BLaER1 treated with 17β-estradiol and CSF1 and Interleukin-3, amounts not matched to agents 10 nM and 100 nM (cell line): Measurements from ENCODE around the gene POU2F1.

ENCODE experiments used
- H3K27ac ChIP-seq, 11 experiments: shearing (Covaris generic); formaldehyde crosslinking; 2 replicates each; pipeline ENCODE4 v1.8.1; 2022
- H3K27me3 ChIP-seq, 11 experiments: shearing (Covaris generic); formaldehyde crosslinking; 2 replicates each; pipeline ENCODE4 v1.8.1; 2022
- H3K36me3 ChIP-seq, 11 experiments: shearing (Covaris generic); formaldehyde crosslinking; 2 replicates each; pipeline ENCODE4 v1.8.1; 2022
- H3K4me1 ChIP-seq, 10 experiments: shearing (Covaris generic); formaldehyde crosslinking; 2 replicates each; pipeline ENCODE4 v1.8.1; 2022
- H3K4me2 ChIP-seq, 11 experiments: shearing (Covaris generic); formaldehyde crosslinking; 2 replicates each; pipeline ENCODE4 v1.8.1; 2022
- H3K4me3 ChIP-seq, 10 experiments: shearing (Covaris generic); formaldehyde crosslinking; 2 replicates each; pipeline ENCODE4 v1.8.1; 2022
- H3K9ac ChIP-seq, 11 experiments: shearing (Covaris generic); formaldehyde crosslinking; 2 replicates each; pipeline ENCODE4 v1.8.1; 2022
- H3K9me3 ChIP-seq, 11 experiments: shearing (Covaris generic); formaldehyde crosslinking; replicated peaks in 1 of 11; 2 replicates each; pipeline ENCODE4 v1.8.1; 2022
- H4K20me1 ChIP-seq, 11 experiments: shearing (Covaris generic); formaldehyde crosslinking; 2 replicates each; pipeline ENCODE4 v1.8.1; 2022
- Cebpa-rat ChIP-seq, 11 experiments: shearing (Covaris generic); IDR thresholded peaks; 2 replicates each; pipeline ENCODE4 v1.8.1; 2022

Gene POU2F1

GRCh38 chr1:167463080-167463479 lies 242.4 kb downstream of the POU2F1 start:
- H3K27ac ChIP-seq = no peak overlapping the region
- H3K9ac ChIP-seq = no peak overlapping the region
- H3K4me1 ChIP-seq = no peaks in the 10 kb centered on the region
- H3K4me3 ChIP-seq = no peak overlapping the region
- TF ChIP-seq Cebpa-rat (IDR thresholded peaks at IDR 0.05) = no peak
- no peak overlapping the region for H3K4me2 ChIP-seq
- no peaks in the 10 kb centered on the region for H3K36me3 ChIP-seq
- H4K20me1 ChIP-seq = no peaks in the 10 kb centered on the region
- H3K27me3 ChIP-seq = no peaks in the 10 kb centered on the region
- H3K9me3 ChIP-seq = no peaks in the 10 kb centered on the region

GRCh38 chr1:167463875-167464575 lies 243.3 kb downstream of the POU2F1 start:
- H3K4me1 ChIP-seq = no peaks in the 10 kb centered on the region

GRCh38 chr1:167465018-167465417 lies 244.3 kb downstream of the POU2F1 start:
- TF ChIP-seq Cebpa-rat (IDR thresholded peaks at IDR 0.05) = no peak
- no peak overlapping the region for H3K4me3 ChIP-seq

More at GRCh38 chr1:167463875-167464575, 243.3 kb downstream of the POU2F1 start:
- Histone ChIP-seq H3K27ac (no peak overlapping the region), H3K9me3 (no peaks in the 10 kb centered on the region), H3K4me3 (no peak overlapping the region), H3K9ac (no peak overlapping the region), H4K20me1 (no peaks in the 10 kb centered on the region), H3K36me3 (no peaks in the 10 kb centered on the region), H3K4me2 (no peak overlapping the region), H3K27me3 (no peaks in the 10 kb centered on the region)
- no peak for TF ChIP-seq Cebpa-rat (IDR thresholded peaks at IDR 0.05)

GRCh38 chr1:167465743-167466142 lies 245.1 kb downstream of the POU2F1 start:
- Histone ChIP-seq H3K9ac (no peak overlapping the region), H3K27ac (no peak overlapping the region), H3K4me1 (no peaks in the 10 kb centered on the region), H3K36me3 (no peaks in the 10 kb centered on the region), H3K27me3 (no peaks in the 10 kb centered on the region), H3K4me2 (no peak overlapping the region), H3K4me3 (no peak overlapping the region), H4K20me1 (no peaks in the 10 kb centered on the region), H3K9me3 (no peaks in the 10 kb centered on the region)
- no peak for TF ChIP-seq Cebpa-rat (IDR thresholded peaks at IDR 0.05)

More at GRCh38 chr1:167465018-167465417, 244.3 kb downstream of the POU2F1 start:
- no peaks in the 10 kb centered on the region for H3K27me3 ChIP-seq
- H3K36me3 ChIP-seq = no peaks in the 10 kb centered on the region
- no peaks in the 10 kb centered on the region for H3K9me3 ChIP-seq
- no peaks in the 10 kb centered on the region for H3K4me1 ChIP-seq
- no peaks in the 10 kb centered on the region for H4K20me1 ChIP-seq
- no peak overlapping the region for H3K27ac ChIP-seq
- H3K9ac ChIP-seq = no peak overlapping the region
- no peak overlapping the region for H3K4me2 ChIP-seq

- no peaks in the 10 kb centered on the region for H3K36me3 ChIP-seq
- H4K20me1 ChIP-seq = no peaks in the 10 kb centered on the region
- no peak overlapping the region for H3K4me3 ChIP-seq
- no peak overlapping the region for H3K27ac ChIP-seq
- H3K4me2 ChIP-seq = no peak overlapping the region
- no peak overlapping the region for H3K9ac ChIP-seq
- no peaks in the 10 kb centered on the region for H3K27me3 ChIP-seq
- no peak for TF ChIP-seq Cebpa-rat (IDR thresholded peaks at IDR 0.05)
- no peaks in the 10 kb centered on the region for H3K4me1 ChIP-seq
- H3K9me3 ChIP-seq = no peaks in the 10 kb centered on the region
Measured at GRCh38 chr1:167467126-167467710, 246.5 kb downstream of the POU2F1 start.

- Histone ChIP-seq H4K20me1 (no peaks in the 10 kb centered on the region), H3K9me3 (no peaks in the 10 kb centered on the region), H3K9ac (no peak overlapping the region), H3K4me1 (no peaks in the 10 kb centered on the region), H3K36me3 (no peaks in the 10 kb centered on the region), H3K4me2 (no peak overlapping the region), H3K27me3 (no peaks in the 10 kb centered on the region), H3K27ac (no peak overlapping the region), H3K4me3 (no peak overlapping the region)
- TF ChIP-seq Cebpa-rat (IDR thresholded peaks at IDR 0.05) = no peak
Measured at GRCh38 chr1:167467752-167468151, 247.1 kb downstream of the POU2F1 start.

GRCh38 chr1:167469280-167469965 lies 248.7 kb downstream of the POU2F1 start:
- Histone ChIP-seq H3K9ac (no peak overlapping the region), H3K4me1 (no peaks in the 10 kb centered on the region), H3K27me3 (no peaks in the 10 kb centered on the region), H3K4me3 (no peak overlapping the region), H4K20me1 (no peaks in the 10 kb centered on the region), H3K36me3 (no peaks in the 10 kb centered on the region), H3K4me2 (no peak overlapping the region), H3K9me3 (no peaks in the 10 kb centered on the region), H3K27ac (no peak overlapping the region)
- TF ChIP-seq Cebpa-rat (IDR thresholded peaks at IDR 0.05) = no peak

GRCh38 chr1:167471568-167471967 lies 250.9 kb downstream of the POU2F1 start:
- Histone ChIP-seq H3K36me3 (no peaks in the 10 kb centered on the region), H3K9ac (no peak overlapping the region), H3K4me2 (no peak overlapping the region), H3K4me1 (no peaks in the 10 kb centered on the region), H3K27me3 (no peaks in the 10 kb centered on the region), H4K20me1 (no peaks in the 10 kb centered on the region), H3K9me3 (no peaks in the 10 kb centered on the region), H3K4me3 (no peak overlapping the region), H3K27ac (no peak overlapping the region)
- TF ChIP-seq Cebpa-rat (IDR thresholded peaks at IDR 0.05) = no peak

GRCh38 chr1:167472752-167473521 lies 252.3 kb downstream of the POU2F1 start:
- Histone ChIP-seq H3K4me2 (no peak overlapping the region), H3K4me3 (no peak overlapping the region), H3K27me3 (no peaks in the 10 kb centered on the region), H3K9ac (no peak overlapping the region), H3K9me3 (no peaks in the 10 kb centered on the region), H3K36me3 (no peaks in the 10 kb centered on the region), H4K20me1 (no peaks in the 10 kb centered on the region), H3K27ac (no peak overlapping the region), H3K4me1 (no peaks in the 10 kb centered on the region)
- TF ChIP-seq Cebpa-rat (IDR thresholded peaks at IDR 0.05) = no peak
